Upper lobe of right lung (tissue), 1 donor: ENCODE measurements around the gene CPZ. TPM values are rescaled to one million over a fixed set of nuclear protein-coding genes. Genes with fewer than 3 reads are reported as not detected.

Experiments
- ATAC-seq: fragments of 200-7000 bp; cut with Tn5 transposase; one replicate; pipeline ENCODE4 v1.9.1; 2020; ENCODE audit warnings: mild to moderate bottlenecking, moderate library complexity
- DNase-seq: peaks from one replicate; pipeline ENCODE4 v3.0.0-alpha.2; 2020
- H3K27ac ChIP-seq: fragments of 200-600 bp; one replicate; pipeline ENCODE4 v1.8.0; 2022
- H3K27me3 ChIP-seq: fragments of 200-600 bp; one replicate; pipeline ENCODE4 v1.8.0; 2022; ENCODE audit warnings: mild to moderate bottlenecking
- H3K36me3 ChIP-seq: fragments of 200-600 bp; one replicate; pipeline ENCODE4 v1.8.0; 2022
- H3K4me1 ChIP-seq: fragments of 200-600 bp; one replicate; pipeline ENCODE4 v1.8.0; 2022
- H3K4me3 ChIP-seq: fragments of 200-600 bp; one replicate; pipeline ENCODE4 v1.8.0; 2022; ENCODE audit warnings: mild to moderate bottlenecking
- H3K9me3 ChIP-seq: fragments of 200-600 bp; one replicate; pipeline ENCODE4 v1.8.0; 2022
- CTCF ChIP-seq: fragments of 200-600 bp; IDR thresholded peaks from one replicate; pipeline ENCODE4 v1.8.0; 2022; ENCODE audit warnings: antibody characterized with exemption
- intact Hi-C: fragments of 100-400 bp; cut with DNase I; formaldehyde crosslinking; loops from one replicate; pipeline ENCODE4 v1.11.0; 2022
- total RNA-seq: library from RNA; stranded (reverse); fragmentation: NEBNext Ultra II Directional; extraction: Animal tissue kit (Norgen Biotek cat#: 25700); gene quantifications from one replicate; pipeline ENCODE4 v1.2.1, GENCODE V29; 2021
- donor health status: DM: no; HTN: yes; CAD: no; lungs with severe emphysema.

Gene CPZ
- total RNA-seq, 1 donor from 2014 or later: 6.7 TPM

- H3K27ac ChIP-seq: no peak overlapping the region
- no peaks in the 10 kb centered on the region for H3K9me3 ChIP-seq
- ATAC-seq (no peak), DNase-seq (peak; percentile 52)
- no peaks in the 10 kb centered on the region for H3K4me1 ChIP-seq
- TF ChIP-seq CTCF: no peak
- intact Hi-C loops: no loop called here
- H3K36me3 ChIP-seq: no peaks in the 10 kb centered on the region
- H3K4me3 ChIP-seq: no peak overlapping the region
- H3K27me3 ChIP-seq: no peaks in the 10 kb centered on the region
These were observed 43.1 kb upstream of the CPZ start for GRCh38 chr4:8549352-8549931.

- TF ChIP-seq CTCF: no peak
- Histone ChIP-seq H3K4me1 (no peaks in the 10 kb centered on the region), H3K27ac (no peak overlapping the region), H3K4me3 (no peak overlapping the region), H3K27me3 (no peaks in the 10 kb centered on the region), H3K36me3 (no peaks in the 10 kb centered on the region), H3K9me3 (no peaks in the 10 kb centered on the region)
- peak; percentile 41 for DNase-seq
- ATAC-seq: no peak
- intact Hi-C loops: no loop called here
These were observed 41.9 kb upstream of the CPZ start for GRCh38 chr4:8550691-8551090.

GRCh38 chr4:8552024-8552423 lies 40.5 kb upstream of the CPZ start:
- no peak overlapping the region for H3K4me3 ChIP-seq
- TF ChIP-seq CTCF: no peak
- H3K27ac ChIP-seq: no peak overlapping the region
- intact Hi-C loops: no loop called here
- H3K36me3 ChIP-seq: no peaks in the 10 kb centered on the region
- H3K4me1 ChIP-seq: no peaks in the 10 kb centered on the region
- no peaks in the 10 kb centered on the region for H3K9me3 ChIP-seq
- no peaks in the 10 kb centered on the region for H3K27me3 ChIP-seq
- DNase-seq (peak; percentile 27), ATAC-seq (no peak)

- Histone ChIP-seq H3K27me3 (no peaks in the 10 kb centered on the region), H3K4me3 (no peak overlapping the region), H3K4me1 (no peaks in the 10 kb centered on the region), H3K27ac (no peak overlapping the region), H3K9me3 (no peaks in the 10 kb centered on the region), H3K36me3 (no peaks in the 10 kb centered on the region)
- ATAC-seq (no peak), DNase-seq (peak; percentile 21)
- intact Hi-C loops: no loop called here
- no peak for TF ChIP-seq CTCF
These were observed 39.9 kb upstream of the CPZ start for GRCh38 chr4:8552581-8553205.

- Histone ChIP-seq H3K9me3 (no peaks in the 10 kb centered on the region), H3K4me3 (no peak overlapping the region), H3K36me3 (no peaks in the 10 kb centered on the region), H3K27ac (no peak overlapping the region), H3K27me3 (no peaks in the 10 kb centered on the region), H3K4me1 (no peaks in the 10 kb centered on the region)
- intact Hi-C loops: no loop called here
- DNase-seq: no peak
- no peak for ATAC-seq
- no peak for TF ChIP-seq CTCF
These were observed 39.3 kb upstream of the CPZ start for GRCh38 chr4:8553216-8553615.

GRCh38 chr4:8553991-8554405 lies 38.6 kb upstream of the CPZ start:
- Histone ChIP-seq H3K27me3 (no peaks in the 10 kb centered on the region), H3K9me3 (no peaks in the 10 kb centered on the region), H3K36me3 (no peaks in the 10 kb centered on the region), H3K27ac (no peak overlapping the region), H3K4me3 (no peak overlapping the region), H3K4me1 (no peaks in the 10 kb centered on the region)
- intact Hi-C loops: no loop called here
- no peak for TF ChIP-seq CTCF
- no peak for ATAC-seq
- DNase-seq: peak; percentile 28
